Subcutaneous abdominal adipose tissue (tissue), 5 donors: ENCODE results near the gene DBNDD1.
"Not testable (repeated sequence)": the region's sequence is repeated elsewhere in the genome, so short reads cannot be mapped to it uniquely, and the experiment has no call there.

Experiments
- H3K27ac ChIP-seq: one replicate; pipeline ENCODE4 v1.7.0; 2013; ENCODE audit warnings: low read depth, mild to moderate bottlenecking, inconsistent platforms, low read length, moderate library complexity
- H3K27me3 ChIP-seq, 5 donors: one replicate each; pipeline ENCODE4 v1.7.0; 2013; ENCODE audit warnings: low read length in 5 of 5, inconsistent platforms in 1 of 5; ENCODE audit not compliant: control insufficient read depth in 5 of 5, insufficient read depth in 4 of 5
- H3K36me3 ChIP-seq, 5 donors: one replicate each; pipeline ENCODE4 v1.7.0; 2013; ENCODE audit warnings: low read length in 5 of 5; ENCODE audit not compliant: control insufficient read depth in 5 of 5, insufficient read depth in 5 of 5
- H3K4me1 ChIP-seq, 5 donors: one replicate each; pipeline ENCODE4 v1.7.0; 2013; ENCODE audit warnings: low read length in 5 of 5, mild to moderate bottlenecking in 3 of 5, moderate library complexity in 1 of 5; ENCODE audit not compliant: control insufficient read depth in 5 of 5, insufficient read depth in 5 of 5
- H3K4me3 ChIP-seq, 5 donors: one replicate each; pipeline ENCODE4 v1.7.0; 2013; ENCODE audit warnings: low read length in 5 of 5, low read depth in 1 of 5
- H3K9ac ChIP-seq, 5 donors: one replicate each; pipeline ENCODE4 v1.7.0; 2013; ENCODE audit warnings: low read length in 5 of 5, mild to moderate bottlenecking in 4 of 5, moderate library complexity in 3 of 5
- H3K9me3 ChIP-seq, 5 donors: one replicate each; pipeline ENCODE4 v1.7.0; 2013; ENCODE audit warnings: low read length in 5 of 5; ENCODE audit not compliant: control insufficient read depth in 5 of 5
- donor health status: healthy.
- donor health status: healthy.
- donor health status: healthy.
- donor health status: healthy.
- donor health status: healthy.

Gene DBNDD1

GRCh38 chr16:90015586-90016338 is 3.5 kb downstream of the DBNDD1 start:
- Histone ChIP-seq H3K9ac (no peak overlapping the region), H3K27ac (no peak overlapping the region), H3K4me1 (peaks cover 0 to 18% (median 9%) of the 10 kb centered on the region in 5 donors), H3K27me3 (peaks cover 0 to 5% (median 0%) of the 10 kb centered on the region in 5 donors), H3K9me3 (no peaks in the 10 kb centered on the region), H3K4me3 (no peak overlapping the region), H3K36me3 (no peaks in the 10 kb centered on the region)

GRCh38 chr16:90012991-90013745 is 6.1 kb downstream of the DBNDD1 start:
- Histone ChIP-seq H3K36me3 (no peaks in the 10 kb centered on the region), H3K9ac (no peak overlapping the region), H3K27ac (no peak overlapping the region), H3K4me3 (no peak overlapping the region), H3K9me3 (no peaks in the 10 kb centered on the region), H3K4me1 (no peaks in the 10 kb centered on the region), H3K27me3 (peaks cover 0 to 5% (median 0%) of the 10 kb centered on the region in 5 donors)

GRCh38 chr16:90011908-90012501 is 7.3 kb downstream of the DBNDD1 start:
- H3K9ac ChIP-seq, result no peak overlapping the region

GRCh38 chr16:90011508-90011819 is 7.8 kb downstream of the DBNDD1 start:
- Histone ChIP-seq H3K4me3 (no peak overlapping the region), H3K27me3 (peaks cover 0 to 4% (median 0%) of the 10 kb centered on the region in 5 donors), H3K36me3 (no peaks in the 10 kb centered on the region), H3K9ac (no peak overlapping the region), H3K27ac (no peak overlapping the region), H3K4me1 (no peaks in the 10 kb centered on the region), H3K9me3 (no peaks in the 10 kb centered on the region)

More at GRCh38 chr16:90011908-90012501, 7.3 kb downstream of the DBNDD1 start:
- H3K27me3 ChIP-seq, result peaks cover 0 to 4% (median 0%) of the 10 kb centered on the region in 5 donors
- H3K9me3 ChIP-seq, result no peaks in the 10 kb centered on the region
- H3K36me3 ChIP-seq, result no peaks in the 10 kb centered on the region
- no peak overlapping the region for H3K4me3 ChIP-seq
- H3K4me1 ChIP-seq, result no peaks in the 10 kb centered on the region
- no peak overlapping the region for H3K27ac ChIP-seq

- H3K27me3 ChIP-seq, result peaks cover 0 to 4% (median 0%) of the 10 kb centered on the region in 5 donors
- H3K4me1 ChIP-seq, result no peaks in the 10 kb centered on the region
- no peak overlapping the region for H3K4me3 ChIP-seq
- no peak overlapping the region for H3K27ac ChIP-seq
- H3K36me3 ChIP-seq, result no peaks in the 10 kb centered on the region
- no peak overlapping the region for H3K9ac ChIP-seq
- no peaks in the 10 kb centered on the region for H3K9me3 ChIP-seq
These were observed 8.4 kb downstream of the DBNDD1 start for GRCh38 chr16:90010676-90011507.

GRCh38 chr16:90009172-90009899 is 9.9 kb downstream of the DBNDD1 start:
- H3K27ac ChIP-seq, result no peak overlapping the region
- peaks cover 0 to 4% (median 0%) of the 10 kb centered on the region in 5 donors for H3K27me3 ChIP-seq
- no peaks in the 10 kb centered on the region for H3K36me3 ChIP-seq
- no peak overlapping the region for H3K9ac ChIP-seq
- no peaks in the 10 kb centered on the region for H3K9me3 ChIP-seq
- no peaks in the 10 kb centered on the region for H3K4me1 ChIP-seq
- no peak overlapping the region for H3K4me3 ChIP-seq

- Histone ChIP-seq H3K27ac (no peak overlapping the region), H3K9ac (no peak overlapping the region), H3K9me3 (no peaks in the 10 kb centered on the region), H3K27me3 (peaks cover 0 to 4% (median 0%) of the 10 kb centered on the region in 5 donors), H3K36me3 (no peaks in the 10 kb centered on the region), H3K4me1 (no peaks in the 10 kb centered on the region), H3K4me3 (no peak overlapping the region)
These were observed 10.5 kb downstream of the DBNDD1 start for GRCh38 chr16:90008708-90009145.

- H3K4me3 ChIP-seq, H3K27ac ChIP-seq: not testable (repeated sequence)
These were observed 11.5 kb downstream of the DBNDD1 start for GRCh38 chr16:90007635-90008234.

GRCh38 chr16:90007015-90007414 is 12.2 kb downstream of the DBNDD1 start:
- Histone ChIP-seq H3K27ac (no peak overlapping the region), H3K9ac (no peak overlapping the region), H3K4me1 (peaks cover 0 to 2% (median 0%) of the 10 kb centered on the region in 5 donors), H3K9me3 (no peaks in the 10 kb centered on the region), H3K4me3 (no peak overlapping the region), H3K27me3 (peaks cover 0 to 1% (median 0%) of the 10 kb centered on the region in 5 donors), H3K36me3 (no peaks in the 10 kb centered on the region)

More at GRCh38 chr16:90007635-90008234, 11.5 kb downstream of the DBNDD1 start:
- not testable (repeated sequence) for H3K36me3 ChIP-seq, H3K9ac ChIP-seq, H3K4me1 ChIP-seq, H3K27me3 ChIP-seq, H3K9me3 ChIP-seq
